SKM-1 treated with dmso at 0.1 percent for 144 hours (cell line): ENCODE data around the gene CTSE.
"Not testable (repeated sequence)": the region's sequence is repeated elsewhere in the genome, so short reads cannot be mapped to it uniquely, and the experiment has no call there.

Experiments used
- DNase-seq: peaks from one replicate; lab custom pipeline; 2025; ENCODE audit not compliant: unreplicated experiment; lab: John Stamatoyannopoulos, UW

Gene CTSE

DNA sequence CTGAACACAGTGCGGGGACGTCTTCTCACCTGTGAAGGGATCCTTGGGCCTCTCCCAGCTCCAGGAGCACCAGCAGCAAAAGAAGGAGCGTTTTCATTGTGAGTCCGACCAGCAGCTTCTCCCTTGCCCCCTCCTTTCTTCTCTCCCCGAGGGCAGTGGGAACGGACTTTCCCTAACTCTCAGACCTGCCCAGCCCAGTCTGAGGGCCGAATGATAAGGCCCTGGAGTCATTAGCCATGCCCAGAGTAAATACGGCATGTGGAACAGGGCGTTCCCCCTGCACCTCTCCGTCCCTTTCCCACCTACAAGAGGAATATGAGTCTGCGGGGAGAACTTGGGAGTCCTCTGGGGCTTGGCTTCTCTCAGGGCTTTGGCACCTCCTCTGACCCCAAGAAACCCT lies at the start of gene CTSE:
CTSE (minus strand) TSS at position 201 of the 400 bp plus-strand sequence; CDS start at position 97, 104 bp downstream.
- no peak for DNase-seq

DNA sequence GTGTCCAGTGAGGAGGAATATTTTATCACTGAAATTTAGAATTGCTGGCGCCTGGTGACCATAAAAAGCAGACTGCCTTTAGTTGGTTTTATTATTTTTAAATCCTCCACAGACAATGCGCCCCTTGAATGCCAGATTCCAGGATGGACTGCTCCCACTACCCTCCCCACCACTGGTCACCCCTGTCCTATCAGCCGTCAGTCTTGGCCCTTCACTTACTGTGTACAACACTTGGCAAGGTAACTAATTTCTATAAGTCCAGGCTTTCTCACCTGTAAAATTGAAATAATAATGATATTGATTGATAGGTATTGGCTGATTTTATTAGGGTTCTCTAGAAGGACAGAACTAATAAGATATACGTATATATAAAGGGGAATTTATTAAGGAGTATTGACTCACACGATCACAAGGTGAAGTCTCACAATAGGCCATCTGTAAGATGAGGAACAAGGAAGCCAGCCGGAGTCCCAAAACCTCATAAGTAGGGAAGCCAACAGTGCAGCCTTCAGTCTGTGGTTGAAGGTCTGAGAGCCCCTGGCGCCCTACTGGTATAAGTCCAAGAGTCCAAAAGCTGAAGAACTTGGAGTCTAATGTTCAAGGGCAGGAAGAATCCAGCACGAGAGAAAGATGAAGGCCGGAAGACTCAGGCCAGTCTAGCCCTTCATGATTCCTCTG lies 47.1 kb upstream of the CTSE start:
- no peak for DNase-seq

- DNase-seq, result peak; percentile 28
Observed at GRCh38 chr1:206068314-206068713, 44.6 kb upstream of the CTSE start.

GRCh38 chr1:206067486-206068227 lies 44.0 kb upstream of the CTSE start:
- DNase-seq, result no peak

GRCh38 chr1:206066479-206067171 lies 42.9 kb upstream of the CTSE start:
- DNase-seq, result no peak

GRCh38 chr1:206065547-206066145 lies 42.0 kb upstream of the CTSE start:
- DNase-seq, result no peak

DNA sequence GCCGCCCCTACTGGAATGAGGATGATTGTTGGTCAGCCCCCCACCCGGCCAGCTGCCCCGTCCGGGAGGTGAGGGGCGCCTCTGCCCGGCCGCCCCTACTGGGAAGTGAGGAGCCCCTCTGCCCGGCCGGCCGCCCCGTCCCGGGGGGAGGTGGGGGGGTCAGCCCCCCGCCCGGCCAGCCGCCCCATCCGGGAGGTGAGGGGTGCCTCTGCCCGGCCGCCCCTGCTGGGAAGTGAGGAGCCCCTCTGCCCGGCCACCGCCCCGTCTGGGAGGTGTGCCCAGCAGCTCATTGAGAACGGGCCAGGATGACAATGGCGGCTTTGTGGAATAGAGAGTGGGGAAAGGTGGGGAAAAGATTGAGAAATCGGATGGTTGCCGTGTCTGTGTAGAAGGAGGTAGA lies 40.8 kb upstream of the CTSE start:
- DNase-seq, result not testable (repeated sequence)

DNA sequence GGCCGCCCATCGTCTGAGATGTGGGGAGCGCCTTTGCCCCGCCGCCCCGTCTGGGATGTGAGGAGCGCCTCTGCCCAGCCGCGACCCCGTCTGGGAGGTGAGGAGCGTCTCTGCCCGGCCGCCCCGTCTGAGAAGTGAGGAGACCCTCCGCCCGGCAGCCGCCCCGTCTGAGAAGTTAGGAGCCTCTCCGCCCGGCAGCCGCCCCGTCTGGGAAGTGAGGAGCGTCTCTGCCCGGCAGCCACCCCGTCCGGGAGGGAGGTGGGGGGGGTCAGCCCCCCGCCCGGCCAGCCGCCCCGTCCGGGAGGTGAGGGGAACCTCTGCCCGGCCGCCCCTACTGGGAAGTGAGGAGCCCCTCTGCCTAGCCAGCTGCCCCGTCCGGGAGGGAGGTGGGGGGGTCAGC lies 40.3 kb upstream of the CTSE start:
- DNase-seq, result not testable (repeated sequence)

DNA sequence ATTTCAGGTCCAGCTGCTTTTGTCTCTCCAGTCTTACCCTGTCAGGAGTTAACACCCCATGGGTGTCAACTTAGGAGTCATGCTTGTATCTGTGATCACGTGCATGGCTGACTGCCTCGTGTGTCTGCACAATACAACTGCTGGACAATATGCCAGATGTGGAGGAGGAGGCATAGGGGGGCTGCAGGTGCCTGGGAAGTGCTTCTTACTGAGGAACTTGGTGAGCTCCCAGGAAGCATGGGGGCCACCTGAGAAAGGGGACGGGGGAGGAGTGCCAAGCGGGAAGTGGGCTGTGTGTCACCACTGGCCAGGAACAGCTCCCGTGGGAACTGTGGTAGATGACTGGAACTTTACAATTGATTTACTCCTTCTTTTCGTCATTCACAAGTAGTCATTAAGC lies 38.8 kb upstream of the CTSE start:
- no peak for DNase-seq

- no peak for DNase-seq
Observed at GRCh38 chr1:206060844-206061243, 37.1 kb upstream of the CTSE start.

DNA sequence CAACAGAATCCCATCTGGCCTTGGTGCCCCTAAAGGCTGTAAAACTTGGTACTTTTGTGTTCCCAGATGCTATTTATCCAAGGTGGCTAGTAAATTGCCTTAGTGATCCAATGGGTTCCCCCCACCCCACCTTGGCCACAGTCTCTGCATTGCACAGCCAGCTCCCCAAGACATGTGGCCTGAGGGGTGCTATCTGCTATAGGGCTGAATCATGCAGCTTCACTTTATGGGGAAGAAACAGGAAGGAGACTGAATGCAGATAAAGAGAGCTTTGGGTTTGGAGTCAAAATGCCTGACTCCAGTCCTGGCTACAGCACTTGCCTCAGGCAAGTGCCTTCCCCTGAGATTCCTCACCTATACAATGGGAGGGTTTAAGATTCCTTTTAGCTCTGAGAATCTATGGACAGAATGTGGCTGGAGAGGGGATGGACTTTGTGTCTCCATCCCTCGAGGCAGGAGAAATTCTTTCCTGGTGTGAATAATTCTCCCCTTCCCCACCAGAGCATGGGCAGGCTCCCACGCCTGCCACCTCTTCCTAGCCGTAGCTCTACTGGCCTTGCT lies 35.7 kb upstream of the CTSE start:
- DNase-seq, result no peak

DNA sequence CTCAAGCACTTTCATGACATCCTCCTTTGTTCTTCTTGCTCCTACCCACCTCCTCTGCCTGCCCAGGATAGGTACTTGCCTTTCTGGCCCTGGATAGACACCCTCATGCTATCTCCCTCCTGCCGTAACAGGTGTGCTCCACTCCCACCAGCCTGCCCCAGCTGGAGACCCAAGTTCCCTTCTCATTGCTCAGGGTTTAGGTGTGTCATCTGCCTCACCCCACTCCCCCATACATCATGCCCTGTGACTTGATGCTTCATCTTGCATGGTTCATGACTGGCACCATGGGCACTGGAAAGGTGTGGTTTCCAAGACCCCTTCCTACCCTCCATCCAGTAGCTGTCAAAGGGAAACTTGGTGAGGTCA lies 35.2 kb upstream of the CTSE start:
- no peak for DNase-seq

GRCh38 chr1:206058289-206058926 lies 34.7 kb upstream of the CTSE start:
- DNase-seq, result not testable (repeated sequence)

GRCh38 chr1:206055639-206056323 lies 32.1 kb upstream of the CTSE start:
- not testable (repeated sequence) for DNase-seq

DNA sequence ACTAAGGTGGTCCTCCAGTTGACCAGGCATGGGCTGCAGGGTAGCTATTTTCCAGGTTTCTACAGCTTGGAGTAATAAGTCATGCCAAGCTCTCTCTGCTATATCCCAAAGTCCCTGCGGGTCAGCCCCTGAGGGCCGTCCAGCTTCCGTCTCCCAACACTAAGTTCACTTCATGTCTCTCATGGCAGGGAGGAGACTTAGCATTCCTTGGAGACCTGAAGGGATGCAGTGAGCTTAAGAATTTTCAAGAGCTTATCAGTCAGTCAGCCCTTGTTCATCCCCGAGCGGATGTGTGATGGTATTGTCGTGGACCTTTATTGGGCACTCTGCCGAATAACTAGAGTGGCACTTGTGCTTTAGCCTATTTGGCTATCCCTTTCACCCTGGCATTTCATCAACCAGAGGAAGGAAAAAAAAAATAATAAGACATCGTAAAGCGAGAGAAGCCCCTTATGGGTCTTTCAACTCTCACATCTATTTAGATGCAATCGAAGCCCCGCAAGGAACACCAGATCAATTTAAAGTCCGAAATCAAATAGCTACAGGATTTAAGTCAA lies 31.5 kb upstream of the CTSE start:
- DNase-seq, result not testable (repeated sequence)

DNA sequence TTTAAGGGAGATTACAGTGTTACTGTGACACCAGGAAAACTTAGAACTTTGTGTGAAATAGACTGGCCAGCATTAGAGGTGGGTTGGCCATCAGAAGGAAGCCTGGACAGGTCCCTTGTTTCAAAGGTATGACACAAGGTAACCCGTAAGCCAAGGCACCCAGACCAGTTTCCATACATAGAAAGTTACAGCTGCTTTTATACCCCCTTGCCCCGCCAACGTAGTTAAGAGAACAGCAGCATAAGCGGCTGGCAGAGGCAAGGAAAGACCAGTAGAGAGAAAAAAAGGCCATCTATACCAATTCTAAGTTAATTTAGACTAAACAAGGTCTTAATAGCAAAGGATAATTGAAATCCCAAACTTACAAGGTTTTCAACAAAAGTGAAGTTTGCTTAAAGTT lies 29.9 kb upstream of the CTSE start:
- DNase-seq, result not testable (repeated sequence)

DNA sequence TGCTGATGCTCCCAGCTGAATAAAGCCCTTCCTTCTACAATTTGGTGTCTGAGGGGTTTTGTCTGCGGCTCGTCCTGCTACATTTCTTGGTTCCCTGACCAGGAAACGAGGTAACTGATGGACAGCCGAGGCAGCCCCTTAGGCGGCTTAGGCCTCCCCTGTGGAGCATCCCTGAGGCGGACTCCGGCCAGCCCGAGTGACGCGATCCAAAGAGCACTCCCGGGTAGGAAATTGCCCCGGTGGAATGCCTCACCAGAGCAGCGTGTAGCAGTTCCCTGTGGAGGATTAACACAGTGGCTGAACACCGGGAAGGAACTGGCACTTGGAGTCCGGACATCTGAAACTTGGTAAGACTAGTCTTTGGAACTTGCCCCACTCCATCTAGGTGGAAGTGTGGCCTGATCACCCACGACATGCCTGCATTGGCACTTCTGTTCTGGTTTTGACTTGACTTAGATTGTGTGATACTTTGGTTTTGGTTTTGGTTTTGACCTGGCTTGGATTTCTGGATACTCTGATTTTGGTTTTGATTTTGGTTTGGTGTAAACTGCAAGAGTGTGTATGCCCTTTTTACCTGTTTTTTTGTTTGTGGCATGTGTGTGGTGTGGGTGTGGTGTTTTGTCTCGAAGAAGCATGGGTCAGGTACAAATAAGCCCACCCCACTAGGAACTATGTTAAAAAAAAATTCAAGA lies 29.4 kb upstream of the CTSE start, which contains the start of gene RHEX:
RHEX (plus strand) TSS at position 255 of the 692 bp plus-strand sequence. CDS start 44,656 bp downstream, outside the sequence.
- not testable (repeated sequence) for DNase-seq

DNA sequence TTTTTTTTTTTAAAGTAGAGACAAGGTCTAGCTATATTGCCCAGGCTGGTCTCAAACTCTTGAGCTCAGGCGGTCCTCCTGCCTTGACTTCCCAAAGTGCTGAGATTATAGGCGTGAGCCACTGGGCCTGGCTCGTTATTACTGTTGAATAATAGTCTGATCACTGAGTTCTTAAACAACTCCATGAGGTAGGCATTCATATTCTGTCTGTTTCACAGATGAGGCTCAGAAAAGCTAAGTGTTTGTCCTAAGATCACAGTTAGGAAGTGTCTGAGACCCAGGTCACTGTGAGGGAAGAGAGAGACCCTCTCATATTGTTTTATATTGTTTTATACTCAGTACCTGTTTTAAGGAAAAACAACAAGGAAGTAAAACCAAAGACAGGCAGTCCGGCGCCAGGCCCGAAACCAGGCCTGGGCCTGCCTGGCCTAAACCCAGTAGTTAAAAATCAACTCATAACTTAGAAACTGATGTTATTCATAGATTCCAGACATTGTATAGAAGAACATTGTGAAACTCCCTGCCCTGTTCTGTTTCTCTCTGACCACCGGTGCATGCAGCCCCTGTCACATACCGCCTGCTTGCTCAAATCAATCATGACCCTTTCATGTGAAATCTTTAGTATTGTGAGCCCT lies 28.7 kb upstream of the CTSE start:
- DNase-seq, result not testable (repeated sequence)
